GM20431 (cell line): Measurements from ENCODE around the gene STARD9.
"Not testable (repeated sequence)": the region's sequence is repeated elsewhere in the genome, so short reads cannot be mapped to it uniquely, and the experiment has no call there.

Source experiments
- in situ Hi-C: fragments of 300-500 bp; cut with MseI, MboI; formaldehyde crosslinking; loops from one replicate; pipeline ENCODE4 v1.15.0; 2020; ENCODE audit warnings: low sequenced_read_pairs; ENCODE audit not compliant: unreplicated experiment

The STARD9 gene

GRCh38 chr15:42575188-42576039 lies at the start of gene STARD9:
STARD9 (plus strand) TSS chr15:42575606; CDS start chr15:42575716, 110 bp downstream.
- in situ Hi-C loops: no loop called here

GRCh38 chr15:42528970-42529369 lies 46.4 kb upstream of the STARD9 start:
- in situ Hi-C loops: no loop called here

- in situ Hi-C loops: no loop called here
Measured at GRCh38 chr15:42533246-42533645, 42.2 kb upstream of the STARD9 start.

- in situ Hi-C loops: no loop called here
Measured at GRCh38 chr15:42544853-42545629, 30.4 kb upstream of the STARD9 start.

GRCh38 chr15:42547918-42548248 lies 27.5 kb upstream of the STARD9 start:
- in situ Hi-C loops: no loop called here

- in situ Hi-C loops: no loop called here
Measured at GRCh38 chr15:42548249-42549031, 27.0 kb upstream of the STARD9 start, which contains the start of the genes HAUS2 and LRRC57. HAUS2 (plus strand) TSS chr15:42548838; CDS start chr15:42548873, 35 bp downstream. LRRC57 (minus strand) TSS chr15:42548793; CDS start chr15:42548434, 359 bp downstream.

GRCh38 chr15:42549032-42549491 lies 26.3 kb upstream of the STARD9 start:
- in situ Hi-C loops: no loop called here

- in situ Hi-C loops: no loop called here
Measured at GRCh38 chr15:42549741-42550392, 25.5 kb upstream of the STARD9 start.

- in situ Hi-C loops: no loop called here
Measured at GRCh38 chr15:42553554-42553953, 21.9 kb upstream of the STARD9 start.

- in situ Hi-C loops: not testable (repeated sequence)
Measured at GRCh38 chr15:42556550-42557207, 18.7 kb upstream of the STARD9 start.

- in situ Hi-C loops: no loop called here
Measured at GRCh38 chr15:42558739-42559138, 16.7 kb upstream of the STARD9 start.

GRCh38 chr15:42576040-42576594 lies 711 bp downstream of the STARD9 start:
- in situ Hi-C loops: no loop called here

GRCh38 chr15:42576776-42577175 lies 1.4 kb downstream of the STARD9 start:
- in situ Hi-C loops: no loop called here

- in situ Hi-C loops: no loop called here
Measured at GRCh38 chr15:42577514-42578031, 2.2 kb downstream of the STARD9 start.

- in situ Hi-C loops: no loop called here
Measured at GRCh38 chr15:42578984-42579537, 3.7 kb downstream of the STARD9 start.

GRCh38 chr15:42581272-42581730 lies 5.9 kb downstream of the STARD9 start:
- in situ Hi-C loops: no loop called here

GRCh38 chr15:42582569-42583375 lies 7.4 kb downstream of the STARD9 start:
- in situ Hi-C loops: no loop called here
